Activated naive CD8-positive, alpha-beta T cell treated with anti-CD3 and anti-CD28 coated beads for 36 hours (primary cell): ENCODE measurements around the gene GRIN3A. TPM values are rescaled to one million over a fixed set of nuclear protein-coding genes. Genes with fewer than 3 reads are reported as not detected.
"Not testable (repeated sequence)": the region's sequence is repeated elsewhere in the genome, so short reads cannot be mapped to it uniquely, and the experiment has no call there.

Experiments used
- DNase-seq: peaks from one replicate; pipeline ENCODE4 v3.0.0; 2021
- H3K27ac Mint-ChIP-seq: one replicate; pipeline ENCODE4 v1.8.0; 2022; ENCODE audit warnings: mild to moderate bottlenecking, moderate library complexity, mixed read lengths
- H3K27me3 Mint-ChIP-seq: one replicate; pipeline ENCODE4 v1.8.0; 2022; ENCODE audit warnings: mild to moderate bottlenecking, mixed read lengths
- H3K36me3 Mint-ChIP-seq: one replicate; pipeline ENCODE4 v1.8.0; 2021; ENCODE audit warnings: mild to moderate bottlenecking, mixed read lengths
- H3K4me1 Mint-ChIP-seq: one replicate; pipeline ENCODE4 v1.8.0; 2021; ENCODE audit warnings: mixed read lengths
- H3K4me3 Mint-ChIP-seq: one replicate; pipeline ENCODE4 v1.8.0; 2022; ENCODE audit warnings: mild to moderate bottlenecking, moderate library complexity, mixed read lengths
- H3K9me3 Mint-ChIP-seq: one replicate; pipeline ENCODE4 v1.8.0; 2022; ENCODE audit warnings: mixed read lengths
- total RNA-seq, 2 experiments: library from RNA; stranded (reverse); gene quantifications; one replicate each; pipeline ENCODE4 v1.2.3, GENCODE V29; 2021

Gene GRIN3A
- not detected for total RNA-seq

DNA sequence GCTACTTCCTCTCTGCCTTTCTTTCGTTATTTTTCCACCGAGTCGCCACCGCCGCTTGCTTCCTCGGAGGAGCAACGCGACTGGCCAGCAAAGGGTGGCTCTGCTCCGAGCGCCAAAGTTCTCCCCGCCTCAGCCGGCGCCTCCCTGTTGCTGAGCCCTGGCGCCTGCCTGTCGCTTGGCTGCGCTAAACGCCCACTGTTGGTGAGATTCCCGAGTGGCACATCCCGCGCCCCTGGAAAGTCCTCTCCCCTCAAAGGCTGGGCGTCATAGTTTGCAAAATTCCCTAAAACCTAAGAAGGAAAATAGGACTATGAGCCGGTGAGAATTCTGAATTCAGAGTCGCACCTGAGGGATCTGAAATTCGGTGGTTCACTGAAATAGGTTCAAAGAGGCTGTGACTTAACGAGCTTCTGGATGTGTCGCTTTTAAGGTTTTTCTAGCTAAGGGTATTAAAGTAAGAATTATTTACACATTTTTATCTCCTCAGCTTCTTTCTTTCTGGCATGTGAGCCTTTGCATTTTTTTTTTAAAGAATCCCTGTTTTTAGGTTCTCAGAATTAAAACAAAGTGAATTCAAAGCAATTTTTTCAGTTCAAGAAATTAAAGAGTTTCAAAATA, at the start of gene GRIN3A:
TSS of gene GRIN3A (minus strand) at position 82 of the 618 bp plus-strand sequence. CDS start 668 bp downstream, outside the sequence.
- Mint-ChIP-seq H3K27ac (no peak within 1 kb of the TSS), H3K4me3 (peak within 1 kb of the TSS; percentile 56), H3K4me1 (no peaks in the 10 kb centered on the region), H3K9me3 (no peaks in the 10 kb centered on the region), H3K27me3 (peaks cover 53% of the 10 kb centered on the region), H3K36me3 (no peaks in the 10 kb centered on the region)
- DNase-seq: peak; percentile 2

GRCh38 chr9:101787891-101788290, 49.4 kb upstream of the GRIN3A start:
- DNase-seq: no peak
- Mint-ChIP-seq H3K4me3 (no peak overlapping the region), H3K36me3 (no peaks in the 10 kb centered on the region), H3K4me1 (no peaks in the 10 kb centered on the region), H3K9me3 (no peaks in the 10 kb centered on the region), H3K27ac (no peak overlapping the region), H3K27me3 (peaks cover 9% of the 10 kb centered on the region)

GRCh38 chr9:101778332-101778731, 39.9 kb upstream of the GRIN3A start:
- Mint-ChIP-seq H3K9me3 (no peaks in the 10 kb centered on the region), H3K27ac (no peak overlapping the region), H3K4me1 (no peaks in the 10 kb centered on the region), H3K27me3 (peaks cover 8% of the 10 kb centered on the region), H3K4me3 (no peak overlapping the region), H3K36me3 (no peaks in the 10 kb centered on the region)
- no peak for DNase-seq

- no peak overlapping the region for H3K27ac Mint-ChIP-seq
- no peaks in the 10 kb centered on the region for H3K4me1 Mint-ChIP-seq
- DNase-seq: no peak
- H3K27me3 Mint-ChIP-seq: peaks cover 9% of the 10 kb centered on the region
- no peaks in the 10 kb centered on the region for H3K9me3 Mint-ChIP-seq
- no peaks in the 10 kb centered on the region for H3K36me3 Mint-ChIP-seq
- no peak overlapping the region for H3K4me3 Mint-ChIP-seq
Measured at GRCh38 chr9:101764472-101764871, 26.0 kb upstream of the GRIN3A start.

- no peak overlapping the region for H3K27ac Mint-ChIP-seq
- no peaks in the 10 kb centered on the region for H3K36me3 Mint-ChIP-seq
- no peaks in the 10 kb centered on the region for H3K9me3 Mint-ChIP-seq
- H3K4me3 Mint-ChIP-seq: no peak overlapping the region
- DNase-seq: no peak
- H3K27me3 Mint-ChIP-seq: peaks cover 3% of the 10 kb centered on the region
- H3K4me1 Mint-ChIP-seq: no peaks in the 10 kb centered on the region
Measured at GRCh38 chr9:101758304-101758930, 20.0 kb upstream of the GRIN3A start.

DNA sequence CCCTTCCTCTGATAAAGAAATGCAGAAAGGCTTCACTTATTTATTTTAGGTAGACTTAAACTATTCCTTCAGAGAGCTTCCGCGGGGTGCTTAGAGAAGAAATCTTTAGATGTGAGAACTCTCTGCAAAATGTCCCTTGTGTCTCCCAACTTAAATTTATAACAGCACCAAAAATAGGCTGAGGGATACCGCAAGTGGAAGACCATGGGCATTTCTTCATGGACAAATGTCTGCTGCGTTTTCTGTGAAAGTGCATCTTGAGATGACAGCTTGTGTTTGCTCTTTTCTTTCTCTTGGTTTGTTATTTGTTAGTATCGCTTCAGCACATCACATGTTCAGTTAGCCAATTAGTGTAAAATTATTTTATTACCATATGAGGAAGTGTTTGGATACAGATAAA, 15.3 kb upstream of the GRIN3A start:
- Mint-ChIP-seq H3K36me3 (no peaks in the 10 kb centered on the region), H3K9me3 (no peaks in the 10 kb centered on the region), H3K27ac (no peak overlapping the region), H3K4me3 (no peak overlapping the region), H3K4me1 (no peaks in the 10 kb centered on the region), H3K27me3 (peaks cover 6% of the 10 kb centered on the region)
- no peak for DNase-seq

- H3K27me3 Mint-ChIP-seq: peaks cover 6% of the 10 kb centered on the region
- no peak for DNase-seq
- H3K9me3 Mint-ChIP-seq: no peaks in the 10 kb centered on the region
- no peak overlapping the region for H3K27ac Mint-ChIP-seq
- H3K36me3 Mint-ChIP-seq: no peaks in the 10 kb centered on the region
- no peak overlapping the region for H3K4me3 Mint-ChIP-seq
- no peaks in the 10 kb centered on the region for H3K4me1 Mint-ChIP-seq
Measured at GRCh38 chr9:101751895-101752294, 13.4 kb upstream of the GRIN3A start.

DNA sequence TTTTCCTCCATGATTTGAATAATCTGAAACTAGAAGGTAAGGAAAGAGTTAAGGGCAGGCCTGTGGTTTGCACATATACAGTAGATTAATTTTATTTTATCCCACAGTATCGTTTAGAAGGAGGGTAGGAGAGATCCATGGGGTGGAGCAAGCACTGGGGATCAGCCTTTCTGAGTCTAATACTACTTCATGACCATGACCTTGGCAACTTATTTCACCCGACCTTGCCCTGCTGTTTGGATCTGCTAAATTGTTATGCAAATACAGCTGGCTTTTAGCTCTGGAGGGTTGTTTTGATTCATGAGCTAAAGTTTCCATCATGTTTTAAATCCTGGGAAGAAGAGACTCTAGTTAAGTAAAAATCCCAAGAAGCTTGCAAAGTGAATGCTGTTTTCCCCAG, 864 bp upstream of the GRIN3A start:
- no peak overlapping the region for H3K4me3 Mint-ChIP-seq
- H3K27ac Mint-ChIP-seq: no peak overlapping the region
- H3K4me1 Mint-ChIP-seq: no peaks in the 10 kb centered on the region
- H3K27me3 Mint-ChIP-seq: peaks cover 50% of the 10 kb centered on the region
- DNase-seq: no peak
- H3K36me3 Mint-ChIP-seq: no peaks in the 10 kb centered on the region
- no peaks in the 10 kb centered on the region for H3K9me3 Mint-ChIP-seq

DNA sequence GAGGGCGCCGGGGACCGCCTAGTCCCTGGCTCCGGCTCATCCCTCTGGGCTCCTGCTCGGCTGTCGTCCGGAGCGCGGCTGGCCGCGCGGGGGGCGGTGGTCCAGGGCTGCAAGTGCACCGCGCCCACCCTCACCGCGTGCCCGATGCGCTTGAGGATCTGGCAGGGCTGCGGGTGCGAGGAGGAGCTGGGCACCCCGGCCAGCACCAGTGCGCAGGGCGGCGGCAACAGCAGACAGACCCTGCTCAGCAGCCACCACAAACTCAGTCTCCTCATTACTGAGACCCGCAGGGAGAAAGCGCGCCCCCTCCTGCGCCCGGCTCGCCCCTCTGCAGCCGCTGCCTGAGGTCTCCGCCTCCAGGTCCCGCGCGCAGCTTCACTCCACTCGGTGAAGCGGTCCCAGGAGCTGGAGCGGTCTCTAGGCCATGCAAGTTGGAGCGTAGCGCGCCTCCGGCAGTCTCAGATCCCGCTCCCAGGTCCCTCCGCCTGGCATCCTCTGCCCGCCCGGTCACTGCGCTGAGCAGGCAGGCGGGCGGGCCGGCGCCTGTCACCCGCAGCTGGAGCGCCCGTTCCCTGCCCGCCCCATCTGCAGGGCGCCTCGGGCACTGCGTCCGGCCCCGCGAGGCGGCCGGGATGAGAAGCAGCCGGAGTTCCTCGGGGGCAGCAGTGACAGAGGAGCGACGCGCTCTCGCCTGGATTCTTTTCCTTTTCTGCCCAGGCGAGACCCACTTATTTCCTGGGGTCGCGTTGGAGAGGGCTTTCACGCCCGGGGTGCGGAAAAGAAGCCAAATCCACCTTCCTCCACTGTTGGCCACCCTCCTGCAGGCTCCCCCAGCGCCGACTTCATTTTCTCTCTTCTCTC, 512 bp downstream of the GRIN3A start:
- no peaks in the 10 kb centered on the region for H3K36me3 Mint-ChIP-seq
- H3K4me3 Mint-ChIP-seq: peak overlapping the region; percentile 56
- H3K4me1 Mint-ChIP-seq: no peaks in the 10 kb centered on the region
- H3K27me3 Mint-ChIP-seq: peaks cover 57% of the 10 kb centered on the region
- H3K9me3 Mint-ChIP-seq: no peaks in the 10 kb centered on the region
- no peak for DNase-seq
- H3K27ac Mint-ChIP-seq: no peak overlapping the region

- no peak overlapping the region for H3K4me3 Mint-ChIP-seq
- H3K36me3 Mint-ChIP-seq: no peaks in the 10 kb centered on the region
- H3K27ac Mint-ChIP-seq: no peak overlapping the region
- H3K9me3 Mint-ChIP-seq: no peaks in the 10 kb centered on the region
- H3K4me1 Mint-ChIP-seq: no peaks in the 10 kb centered on the region
- DNase-seq: no peak
- peaks cover 63% of the 10 kb centered on the region for H3K27me3 Mint-ChIP-seq
Measured at GRCh38 chr9:101737165-101737704, 1.2 kb downstream of the GRIN3A start.

DNA sequence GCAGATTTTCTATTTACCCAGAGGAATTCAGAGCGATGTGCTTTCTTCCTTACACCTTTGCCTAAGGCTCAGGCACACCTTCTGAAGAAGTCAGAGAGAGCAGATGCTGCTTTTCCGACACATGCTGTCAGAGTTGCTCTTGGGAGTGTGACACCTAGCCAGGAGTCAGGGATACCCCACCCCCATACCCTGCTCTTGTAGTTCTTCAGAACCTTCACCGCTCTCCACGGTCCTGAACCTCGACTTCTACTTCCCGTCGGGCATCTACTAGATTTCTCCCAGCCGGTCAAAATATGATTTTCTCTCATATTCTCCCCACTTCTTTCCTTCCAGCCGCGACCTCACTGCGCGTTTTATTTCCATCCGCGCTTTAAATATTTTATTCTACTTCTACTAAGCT, 1.7 kb downstream of the GRIN3A start:
- Mint-ChIP-seq H3K4me3 (no peak overlapping the region), H3K9me3 (no peaks in the 10 kb centered on the region), H3K36me3 (no peaks in the 10 kb centered on the region), H3K4me1 (no peaks in the 10 kb centered on the region), H3K27me3 (peaks cover 66% of the 10 kb centered on the region), H3K27ac (no peak overlapping the region)
- no peak for DNase-seq

DNA sequence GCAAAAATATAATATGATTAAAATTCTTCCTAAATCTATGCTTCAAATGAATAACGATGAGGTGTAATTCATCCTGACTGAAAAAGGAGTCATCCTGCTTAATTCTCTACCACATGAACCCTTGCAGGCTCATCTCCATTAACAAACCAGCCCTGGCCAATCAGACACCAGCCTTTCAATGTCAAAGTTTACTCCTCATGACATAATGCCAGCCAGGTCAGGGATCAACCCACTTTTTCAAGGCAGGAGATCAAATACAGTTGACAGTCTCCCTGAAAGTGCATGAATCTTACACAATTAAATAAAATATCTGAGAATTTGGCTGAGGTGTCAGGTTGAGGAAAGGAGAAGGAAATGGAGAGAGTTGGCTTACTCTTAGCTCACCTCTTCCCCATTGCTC, 7.0 kb downstream of the GRIN3A start:
- Mint-ChIP-seq H3K4me1 (no peaks in the 10 kb centered on the region), H3K9me3 (no peaks in the 10 kb centered on the region), H3K36me3 (no peaks in the 10 kb centered on the region), H3K27ac (no peak overlapping the region), H3K4me3 (no peak overlapping the region), H3K27me3 (peaks cover 32% of the 10 kb centered on the region)
- DNase-seq: no peak

GRCh38 chr9:101727612-101728524, 10.6 kb downstream of the GRIN3A start:
- DNase-seq: peak; percentile 3
- Mint-ChIP-seq H3K27me3 (peaks cover 18% of the 10 kb centered on the region), H3K9me3 (no peaks in the 10 kb centered on the region)

GRCh38 chr9:101724271-101724670, 14.2 kb downstream of the GRIN3A start:
- not testable (repeated sequence) for H3K27me3 Mint-ChIP-seq, H3K36me3 Mint-ChIP-seq, H3K9me3 Mint-ChIP-seq, H3K27ac Mint-ChIP-seq, DNase-seq, H3K4me1 Mint-ChIP-seq, H3K4me3 Mint-ChIP-seq

More at GRCh38 chr9:101727612-101728524, 10.6 kb downstream of the GRIN3A start:
- H3K4me3 Mint-ChIP-seq: no peak overlapping the region
- no peaks in the 10 kb centered on the region for H3K4me1 Mint-ChIP-seq
- H3K27ac Mint-ChIP-seq: no peak overlapping the region
- no peaks in the 10 kb centered on the region for H3K36me3 Mint-ChIP-seq
